A673 (cell line): ENCODE measurements around the gene CFAP210.

Experiments
- EZH2 ChIP-seq: fragments of 200-600 bp; sonication (generic); IDR thresholded peaks from 2 replicates; pipeline ENCODE4 v1.6.1; 2017; ENCODE audit warnings: borderline replicate concordance, low read depth, mild to moderate bottlenecking, mixed read lengths, antibody characterized with exemption, low read length; ENCODE audit not compliant: poor library complexity, severe bottlenecking
- TF ChIP-seq, protein P1 (sequence below): fragments of 300-800, 200-600 bp; sonication (generic); conservative IDR thresholded peaks from 2 replicates; pipeline ENCODE4 v1.5.1; 2017; ENCODE audit warnings: low read depth, mild to moderate bottlenecking, antibody characterized with exemption, low read length, moderate library complexity, mixed read lengths

DNA sequence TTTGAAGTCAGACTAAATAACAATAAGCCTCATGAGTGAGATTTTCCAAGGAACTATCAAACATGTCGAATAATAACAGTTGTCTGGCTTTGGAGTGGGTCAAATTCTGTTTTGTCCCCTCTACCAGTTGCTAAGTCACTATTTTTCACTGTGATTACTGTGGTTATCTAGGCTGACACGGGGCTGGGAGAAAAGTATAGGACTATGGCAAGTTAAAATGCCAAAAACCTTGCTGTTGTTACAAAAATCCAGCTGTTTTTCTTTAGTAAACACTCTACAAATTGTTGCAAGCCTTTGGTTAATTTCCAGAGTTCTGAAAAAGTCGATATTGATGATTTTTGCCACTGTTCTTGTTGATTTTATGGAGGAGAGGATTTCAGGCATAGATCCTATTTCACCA lies 1.5 kb downstream of the CFAP210 start:
- TF ChIP-seq, protein P1, sequence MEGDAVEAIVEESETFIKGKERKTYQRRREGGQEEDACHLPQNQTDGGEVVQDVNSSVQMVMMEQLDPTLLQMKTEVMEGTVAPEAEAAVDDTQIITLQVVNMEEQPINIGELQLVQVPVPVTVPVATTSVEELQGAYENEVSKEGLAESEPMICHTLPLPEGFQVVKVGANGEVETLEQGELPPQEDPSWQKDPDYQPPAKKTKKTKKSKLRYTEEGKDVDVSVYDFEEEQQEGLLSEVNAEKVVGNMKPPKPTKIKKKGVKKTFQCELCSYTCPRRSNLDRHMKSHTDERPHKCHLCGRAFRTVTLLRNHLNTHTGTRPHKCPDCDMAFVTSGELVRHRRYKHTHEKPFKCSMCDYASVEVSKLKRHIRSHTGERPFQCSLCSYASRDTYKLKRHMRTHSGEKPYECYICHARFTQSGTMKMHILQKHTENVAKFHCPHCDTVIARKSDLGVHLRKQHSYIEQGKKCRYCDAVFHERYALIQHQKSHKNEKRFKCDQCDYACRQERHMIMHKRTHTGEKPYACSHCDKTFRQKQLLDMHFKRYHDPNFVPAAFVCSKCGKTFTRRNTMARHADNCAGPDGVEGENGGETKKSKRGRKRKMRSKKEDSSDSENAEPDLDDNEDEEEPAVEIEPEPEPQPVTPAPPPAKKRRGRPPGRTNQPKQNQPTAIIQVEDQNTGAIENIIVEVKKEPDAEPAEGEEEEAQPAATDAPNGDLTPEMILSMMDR = no peak
- no peak for TF ChIP-seq EZH2
